HFF-Myc (cell line): Measurements from ENCODE around the gene PGC.

Source experiments
- DNase-seq: peaks from one replicate; pipeline ENCODE4 v3.0.0-alpha.2; 2011; ENCODE audit warnings: low read depth; ENCODE audit errors: extremely low read depth
- H3K4me3 ChIP-seq: replicated peaks from 2 replicates; pipeline ENCODE4 v1.5.1; 2011; ENCODE audit warnings: low read depth, mild to moderate bottlenecking, control low read depth, low read length
- TF ChIP-seq, protein P1 (sequence below): IDR thresholded peaks from 2 replicates; pipeline ENCODE4 v1.5.1; 2012; ENCODE audit warnings: mild to moderate bottlenecking, low read depth, low read length, control low read depth; ENCODE audit errors: missing control alignments

Gene PGC

DNA sequence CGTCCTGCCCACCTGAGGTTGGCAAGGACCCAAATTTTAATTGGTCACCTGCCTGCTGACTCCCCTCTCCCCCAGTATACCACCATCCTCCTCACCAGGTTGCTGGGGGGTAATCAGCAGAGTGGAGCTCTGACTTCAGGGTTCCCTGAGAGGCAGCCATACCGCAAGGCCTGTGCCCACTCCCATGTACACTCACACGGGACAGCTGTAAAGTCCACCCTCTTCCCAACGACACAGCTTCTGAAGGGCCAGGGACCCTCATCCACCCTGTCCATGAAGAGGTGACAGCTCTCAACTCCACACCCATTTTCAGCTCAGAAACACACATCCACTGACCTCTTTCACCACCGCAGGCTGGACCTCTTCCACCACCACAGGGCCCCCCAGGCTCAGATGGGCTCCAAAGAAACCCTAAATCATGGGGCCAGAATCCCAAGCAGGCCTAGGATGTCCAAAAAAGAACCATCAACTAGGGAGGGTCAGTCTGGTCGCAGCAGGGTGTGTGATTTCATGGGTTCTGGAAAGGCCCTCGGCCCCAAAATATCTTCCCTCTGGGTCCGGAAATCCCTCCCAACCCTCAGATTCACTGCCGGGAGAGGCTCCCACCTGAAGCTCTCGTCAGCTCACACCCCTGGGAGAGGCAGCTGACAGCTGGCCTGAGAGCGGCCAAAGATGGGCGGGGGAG, 41.7 kb downstream of the PGC start:
- no peak for DNase-seq
- H3K4me3 ChIP-seq = no peak overlapping the region
- TF ChIP-seq, protein P1, sequence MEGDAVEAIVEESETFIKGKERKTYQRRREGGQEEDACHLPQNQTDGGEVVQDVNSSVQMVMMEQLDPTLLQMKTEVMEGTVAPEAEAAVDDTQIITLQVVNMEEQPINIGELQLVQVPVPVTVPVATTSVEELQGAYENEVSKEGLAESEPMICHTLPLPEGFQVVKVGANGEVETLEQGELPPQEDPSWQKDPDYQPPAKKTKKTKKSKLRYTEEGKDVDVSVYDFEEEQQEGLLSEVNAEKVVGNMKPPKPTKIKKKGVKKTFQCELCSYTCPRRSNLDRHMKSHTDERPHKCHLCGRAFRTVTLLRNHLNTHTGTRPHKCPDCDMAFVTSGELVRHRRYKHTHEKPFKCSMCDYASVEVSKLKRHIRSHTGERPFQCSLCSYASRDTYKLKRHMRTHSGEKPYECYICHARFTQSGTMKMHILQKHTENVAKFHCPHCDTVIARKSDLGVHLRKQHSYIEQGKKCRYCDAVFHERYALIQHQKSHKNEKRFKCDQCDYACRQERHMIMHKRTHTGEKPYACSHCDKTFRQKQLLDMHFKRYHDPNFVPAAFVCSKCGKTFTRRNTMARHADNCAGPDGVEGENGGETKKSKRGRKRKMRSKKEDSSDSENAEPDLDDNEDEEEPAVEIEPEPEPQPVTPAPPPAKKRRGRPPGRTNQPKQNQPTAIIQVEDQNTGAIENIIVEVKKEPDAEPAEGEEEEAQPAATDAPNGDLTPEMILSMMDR = no peak

- TF ChIP-seq, protein P1 = no peak
- DNase-seq = no peak
- no peak overlapping the region for H3K4me3 ChIP-seq
These were observed 42.4 kb downstream of the PGC start for GRCh38 chr6:41704656-41705310.

- no peak for DNase-seq
- TF ChIP-seq, protein P1 = no peak
- no peak overlapping the region for H3K4me3 ChIP-seq
These were observed 43.2 kb downstream of the PGC start for GRCh38 chr6:41704028-41704427.

GRCh38 chr6:41702771-41703494, 44.3 kb downstream of the PGC start:
- no peak for DNase-seq
- TF ChIP-seq, protein P1 = no peak
- no peak overlapping the region for H3K4me3 ChIP-seq

- TF ChIP-seq, protein P1 = no peak
- DNase-seq = no peak
These were observed 45.0 kb downstream of the PGC start for GRCh38 chr6:41702089-41702745.

GRCh38 chr6:41700463-41701347, 46.5 kb downstream of the PGC start:
- TF ChIP-seq, protein P1 = no peak
- DNase-seq = no peak
- no peak overlapping the region for H3K4me3 ChIP-seq

More at GRCh38 chr6:41702089-41702745, 45.0 kb downstream of the PGC start:
- no peak overlapping the region for H3K4me3 ChIP-seq
